Liver (tissue), 3 donors: Measurements from ENCODE around the gene ACTN4.

Experiments
- EGR1 ChIP-seq, 2 donors: IDR thresholded peaks; 2 replicates each; pipeline ENCODE4 v1.6.1; 2016 to 2018; ENCODE audit warnings: antibody characterized with exemption in 2 of 2, low read depth in 2 of 2
- FOXA1 ChIP-seq: IDR thresholded peaks from 2 replicates; pipeline ENCODE4 v1.6.1; 2016; ENCODE audit warnings: antibody characterized with exemption
- GABPA ChIP-seq, 2 donors: IDR thresholded peaks in 1 of 2; conservative IDR thresholded peaks in 1 of 2; 2 replicates each; pipeline ENCODE4 v1.6.1; 2016; ENCODE audit warnings: antibody characterized with exemption in 2 of 2, mild to moderate bottlenecking in 1 of 2, moderate library complexity in 1 of 2
- RAD21 ChIP-seq, 2 donors: IDR thresholded peaks; 2 replicates each; pipeline ENCODE4 v1.6.1; 2016; ENCODE audit warnings: antibody characterized with exemption in 2 of 2, mild to moderate bottlenecking in 2 of 2
- TAF1 ChIP-seq: conservative IDR thresholded peaks from 2 replicates; pipeline ENCODE4 v1.6.1; 2016; ENCODE audit warnings: antibody characterized with exemption, mild to moderate bottlenecking
- YY1 ChIP-seq: IDR thresholded peaks from 2 replicates; pipeline ENCODE4 v1.6.1; 2016; ENCODE audit warnings: antibody characterized with exemption, mild to moderate bottlenecking
- TF ChIP-seq, protein P1 (sequence below): fragments of 150-350 bp; IDR thresholded peaks from 2 replicates; pipeline ENCODE4 v1.5.1; 2017; ENCODE audit warnings: improper control_type of control experiment, low read depth, low read length; ENCODE audit not compliant: missing input control
- TF ChIP-seq, protein P2 (sequence below): IDR thresholded peaks from 2 replicates; pipeline ENCODE4 v1.6.1; 2016; ENCODE audit warnings: antibody characterized with exemption
- TF ChIP-seq, protein P3 (sequence below): IDR thresholded peaks from 2 replicates; pipeline ENCODE4 v1.6.1; 2016; ENCODE audit warnings: antibody characterized with exemption
- donor health status: healthy.
- donor health status: healthy.

DNA sequence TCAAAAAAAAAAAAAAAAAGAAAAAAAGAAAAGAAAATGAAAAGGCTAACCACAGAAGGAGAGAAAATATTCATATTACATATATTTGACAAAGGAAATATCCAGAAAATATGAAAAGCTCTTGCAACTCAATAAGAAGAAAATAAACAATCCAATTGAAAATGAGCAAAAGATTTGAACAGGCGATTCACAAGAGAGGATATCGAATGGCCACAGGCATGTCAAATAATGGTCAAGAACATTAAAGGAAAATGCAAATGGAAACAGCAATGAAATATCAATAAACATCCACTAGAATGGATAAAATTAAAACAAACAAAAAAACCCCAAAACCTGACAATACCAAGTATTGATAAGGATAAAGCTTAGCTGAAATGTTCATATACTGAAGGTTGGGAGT, 117.8 kb downstream of the ACTN4 start:
- TF ChIP-seq, protein P1, sequence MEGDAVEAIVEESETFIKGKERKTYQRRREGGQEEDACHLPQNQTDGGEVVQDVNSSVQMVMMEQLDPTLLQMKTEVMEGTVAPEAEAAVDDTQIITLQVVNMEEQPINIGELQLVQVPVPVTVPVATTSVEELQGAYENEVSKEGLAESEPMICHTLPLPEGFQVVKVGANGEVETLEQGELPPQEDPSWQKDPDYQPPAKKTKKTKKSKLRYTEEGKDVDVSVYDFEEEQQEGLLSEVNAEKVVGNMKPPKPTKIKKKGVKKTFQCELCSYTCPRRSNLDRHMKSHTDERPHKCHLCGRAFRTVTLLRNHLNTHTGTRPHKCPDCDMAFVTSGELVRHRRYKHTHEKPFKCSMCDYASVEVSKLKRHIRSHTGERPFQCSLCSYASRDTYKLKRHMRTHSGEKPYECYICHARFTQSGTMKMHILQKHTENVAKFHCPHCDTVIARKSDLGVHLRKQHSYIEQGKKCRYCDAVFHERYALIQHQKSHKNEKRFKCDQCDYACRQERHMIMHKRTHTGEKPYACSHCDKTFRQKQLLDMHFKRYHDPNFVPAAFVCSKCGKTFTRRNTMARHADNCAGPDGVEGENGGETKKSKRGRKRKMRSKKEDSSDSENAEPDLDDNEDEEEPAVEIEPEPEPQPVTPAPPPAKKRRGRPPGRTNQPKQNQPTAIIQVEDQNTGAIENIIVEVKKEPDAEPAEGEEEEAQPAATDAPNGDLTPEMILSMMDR, result no peak
- TF ChIP-seq RAD21 (IDR thresholded peaks at IDR 0.05) (no peak), EGR1 (IDR thresholded peaks at IDR 0.05; ENCODE audit: low read depth in 2 of 2) (no peak), TAF1 (no peak), FOXA1 (no peak), YY1 (no peak), GABPA (IDR thresholded peaks at IDR 0.05 in 1 of 2, conservative IDR thresholded peaks at IDR 0.05 in 1 of 2) (no peak)
- TF ChIP-seq, protein P2, sequence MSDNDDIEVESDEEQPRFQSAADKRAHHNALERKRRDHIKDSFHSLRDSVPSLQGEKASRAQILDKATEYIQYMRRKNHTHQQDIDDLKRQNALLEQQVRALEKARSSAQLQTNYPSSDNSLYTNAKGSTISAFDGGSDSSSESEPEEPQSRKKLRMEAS, result no peak
- TF ChIP-seq, protein P3, sequence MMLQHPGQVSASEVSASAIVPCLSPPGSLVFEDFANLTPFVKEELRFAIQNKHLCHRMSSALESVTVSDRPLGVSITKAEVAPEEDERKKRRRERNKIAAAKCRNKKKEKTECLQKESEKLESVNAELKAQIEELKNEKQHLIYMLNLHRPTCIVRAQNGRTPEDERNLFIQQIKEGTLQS, result no peak
